SW480 (cell line): Measurements from ENCODE around the gene SCRN2.

Experiments
- DNase-seq: peaks from one replicate; pipeline ENCODE4 v3.0.0-alpha.2; 2016; ENCODE audit warnings: low spot score

The SCRN2 gene

GRCh38 chr17:47804461-47804860, 36.6 kb downstream of the SCRN2 start:
- DNase-seq: no peak

- DNase-seq: no peak
Observed at GRCh38 chr17:47803751-47804150, 37.3 kb downstream of the SCRN2 start.

GRCh38 chr17:47803201-47803600, 37.9 kb downstream of the SCRN2 start:
- DNase-seq: no peak

GRCh38 chr17:47802341-47803022, 38.6 kb downstream of the SCRN2 start:
- peak; percentile 81 for DNase-seq

- DNase-seq: no peak
Observed at GRCh38 chr17:47801906-47802305, 39.2 kb downstream of the SCRN2 start.

- no peak for DNase-seq
Observed at GRCh38 chr17:47801176-47801765, 39.8 kb downstream of the SCRN2 start.

GRCh38 chr17:47800686-47801085, 40.4 kb downstream of the SCRN2 start:
- DNase-seq: no peak

- DNase-seq: no peak
Observed at GRCh38 chr17:47797797-47798196, 43.3 kb downstream of the SCRN2 start.

GRCh38 chr17:47792979-47793378, 48.1 kb downstream of the SCRN2 start:
- no peak for DNase-seq

GRCh38 chr17:47792457-47792856, 48.6 kb downstream of the SCRN2 start:
- no peak for DNase-seq

- no peak for DNase-seq
Observed at GRCh38 chr17:47791025-47791424, 50.0 kb downstream of the SCRN2 start.

GRCh38 chr17:47789611-47790561, 51.2 kb downstream of the SCRN2 start:
- peak; percentile 57 for DNase-seq
